Naive thymus-derived CD4-positive, alpha-beta T cell (primary cell): ENCODE measurements around the gene ARHGDIA. TPM values are rescaled to one million over a fixed set of nuclear protein-coding genes. Genes with fewer than 3 reads are reported as not detected.

Source experiments
- ATAC-seq: fragments of 150-1000 bp; cut with Tn5 transposase; 2 replicates; pipeline ENCODE4 v1.10.0; 2021; ENCODE audit warnings: mild to moderate bottlenecking, moderate library complexity
- CTCF ChIA-PET: fragments of 350-600 bp; sonication (Branson Sonifier 250); formaldehyde crosslinking; loops from one replicate; lab custom pipeline; 2021; ENCODE audit warnings: antibody characterized with exemption; lab: Charles Lee
- POLR2A ChIA-PET: fragments of 350-600 bp; sonication (Branson Sonifier 250); formaldehyde crosslinking; loops from one replicate; lab custom pipeline; 2021; ENCODE audit warnings: antibody characterized with exemption, inconsistent platforms; lab: Charles Lee
- DNase-seq, 9 donors: peaks; one replicate each; pipeline versions ENCODE4 v3.0.0 to v3.0.0-alpha.2; 2020 to 2022; ENCODE audit warnings: mixed read lengths in 1 of 9
- H3K27ac ChIP-seq: one replicate; pipeline ENCODE4 v1.7.0; 2013; ENCODE audit warnings: mild to moderate bottlenecking, low read depth, low read length, moderate library complexity
- H3K27me3 ChIP-seq, 2 donors: one replicate each; pipeline ENCODE4 v1.7.0; 2013; ENCODE audit warnings: low read length in 2 of 2, mild to moderate bottlenecking in 2 of 2, moderate library complexity in 2 of 2; ENCODE audit not compliant: control insufficient read depth in 2 of 2, insufficient read depth in 2 of 2
- H3K36me3 ChIP-seq, 3 experiments: 1 replicate in 2 of 3; 2 replicates in 1 of 3; pipeline ENCODE4 v1.7.0; 2013; ENCODE audit warnings: low read length in 3 of 3, mild to moderate bottlenecking in 3 of 3, moderate library complexity in 1 of 3; ENCODE audit not compliant: insufficient read depth in 3 of 3, control insufficient read depth in 2 of 3
- H3K4me1 ChIP-seq, 2 donors: one replicate each; pipeline ENCODE4 v1.7.0; 2013; ENCODE audit warnings: low read length in 2 of 2, mild to moderate bottlenecking in 2 of 2, moderate library complexity in 1 of 2; ENCODE audit not compliant: control insufficient read depth in 2 of 2, insufficient read depth in 2 of 2
- H3K4me3 ChIP-seq: 2 replicates; pipeline ENCODE4 v1.7.0; 2013; ENCODE audit warnings: mild to moderate bottlenecking, low read length
- H3K9me3 ChIP-seq, 3 experiments: 1 replicate in 2 of 3; 2 replicates in 1 of 3; pipeline ENCODE4 v1.7.0; 2013; ENCODE audit warnings: low read length in 3 of 3; ENCODE audit not compliant: control insufficient read depth in 2 of 3
- H3K27ac Mint-ChIP-seq, 9 donors: one replicate each; pipeline ENCODE4 v1.8.0; 2020 to 2022; ENCODE audit warnings: mixed read lengths in 9 of 9, mild to moderate bottlenecking in 8 of 9, moderate library complexity in 5 of 9, inconsistent platforms in 2 of 9
- H3K27me3 Mint-ChIP-seq, 5 donors: one replicate each; pipeline ENCODE4 v1.8.0; 2021 to 2022; ENCODE audit warnings: mixed read lengths in 5 of 5, mild to moderate bottlenecking in 1 of 5
- H3K36me3 Mint-ChIP-seq, 5 donors: one replicate each; pipeline ENCODE4 v1.8.0; 2020 to 2022; ENCODE audit warnings: mixed read lengths in 5 of 5, mild to moderate bottlenecking in 3 of 5, inconsistent platforms in 1 of 5
- H3K4me1 Mint-ChIP-seq, 7 donors: one replicate each; pipeline ENCODE4 v1.8.0; 2020 to 2022; ENCODE audit warnings: mixed read lengths in 7 of 7, mild to moderate bottlenecking in 3 of 7, inconsistent platforms in 1 of 7
- H3K4me3 Mint-ChIP-seq, 10 donors: one replicate each; pipeline ENCODE4 v1.8.0; 2020 to 2022; ENCODE audit warnings: mild to moderate bottlenecking in 10 of 10, mixed read lengths in 10 of 10, moderate library complexity in 6 of 10, inconsistent platforms in 2 of 10
- H3K9me3 Mint-ChIP-seq, 11 donors: one replicate each; pipeline ENCODE4 v1.8.0; 2020 to 2022; ENCODE audit warnings: mixed read lengths in 11 of 11, mild to moderate bottlenecking in 4 of 11, inconsistent platforms in 1 of 11, moderate library complexity in 1 of 11
- intact Hi-C, 2 donors: fragments of 100-400 bp; cut with micrococcal nuclease; formaldehyde crosslinking; loops; one replicate each; pipeline ENCODE4 v1.15.1; 2023
- polyA plus RNA-seq, 2 donors: library from polyadenylated mRNA; unstranded; fragments of 300-500 nt; fragmentation: Illumina TruSeq; gene quantifications; one replicate each; pipeline ENCODE4 v1.2.3, GENCODE V29; 2021
- total RNA-seq, 6 experiments: library from RNA in 5 of 6; stranded (reverse) in 5 of 6; gene quantifications; 1 replicate in 5 of 6; 2 replicates in 1 of 6; pipeline ENCODE4 v1.2.3 and lab custom pipeline; 2021 to 2026

ARHGDIA gene
- total and polyA plus RNA-seq, 7 experiments from 2014 or later, result 66.5 to 671 (median 339) TPM

DNA sequence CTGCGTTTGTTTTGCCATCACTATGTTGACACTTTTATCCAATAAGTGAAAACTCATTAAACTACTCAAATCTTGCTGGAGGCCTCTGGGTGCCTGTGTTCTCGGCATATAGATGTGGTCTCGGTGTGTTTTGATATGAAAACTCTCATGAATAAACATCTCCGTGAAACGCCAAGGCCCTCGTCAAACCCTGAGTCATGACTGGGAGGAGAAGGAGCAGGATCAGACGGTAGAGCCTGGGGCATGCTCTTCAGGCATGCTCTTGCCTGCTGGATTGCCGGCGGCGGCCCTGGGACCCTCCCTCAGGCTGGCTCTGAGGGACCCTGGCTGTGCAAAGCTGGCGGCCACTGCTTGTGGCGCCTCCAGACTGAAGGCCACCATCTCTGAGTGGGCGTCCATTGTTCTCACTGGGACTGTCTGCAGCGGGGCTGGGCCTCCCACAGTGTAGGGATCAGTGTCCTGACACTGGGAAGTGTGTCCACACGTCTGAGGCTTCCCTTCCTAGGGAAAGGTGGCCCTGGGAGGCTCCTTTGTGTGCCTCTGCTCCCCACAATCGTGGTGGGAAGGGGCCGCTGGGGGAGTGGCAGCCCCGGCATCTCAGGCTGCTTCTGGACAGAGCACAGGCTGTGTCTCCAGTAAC, 29.2 kb upstream of the ARHGDIA start:
- intact Hi-C loops, result no loop called here
- no peak for ATAC-seq
- DNase-seq, result no peak
- POLR2A ChIA-PET, result no interaction called here
- no peak overlapping the region for H3K27ac ChIP-seq
- CTCF ChIA-PET, result no interaction called here
- Mint-ChIP-seq H3K36me3 (peaks cover 5 to 28% (median 17%) of the 10 kb centered on the region in 5 donors), H3K4me1 (peaks cover 0 to 10% (median 8%) of the 10 kb centered on the region in 7 donors), H3K27ac (peak overlapping the region in 1 of 9 donors; percentile 54), H3K4me3 (peak overlapping the region in 3 of 10 donors; percentile 47 to 70 (median 55)), H3K9me3 (no peaks in the 10 kb centered on the region), H3K27me3 (peaks cover 8 to 18% (median 8%) of the 10 kb centered on the region in 5 donors)
- H3K27me3 ChIP-seq, result peaks cover 0 to 4% of the 10 kb centered on the region in 2 donors
- no peak overlapping the region for H3K4me3 ChIP-seq
- H3K4me1 ChIP-seq, result no peaks in the 10 kb centered on the region
- H3K9me3 ChIP-seq, result no peaks in the 10 kb centered on the region
- H3K36me3 ChIP-seq, result peaks cover 0 to 58% (median 12%) of the 10 kb centered on the region in 3 experiments

DNA sequence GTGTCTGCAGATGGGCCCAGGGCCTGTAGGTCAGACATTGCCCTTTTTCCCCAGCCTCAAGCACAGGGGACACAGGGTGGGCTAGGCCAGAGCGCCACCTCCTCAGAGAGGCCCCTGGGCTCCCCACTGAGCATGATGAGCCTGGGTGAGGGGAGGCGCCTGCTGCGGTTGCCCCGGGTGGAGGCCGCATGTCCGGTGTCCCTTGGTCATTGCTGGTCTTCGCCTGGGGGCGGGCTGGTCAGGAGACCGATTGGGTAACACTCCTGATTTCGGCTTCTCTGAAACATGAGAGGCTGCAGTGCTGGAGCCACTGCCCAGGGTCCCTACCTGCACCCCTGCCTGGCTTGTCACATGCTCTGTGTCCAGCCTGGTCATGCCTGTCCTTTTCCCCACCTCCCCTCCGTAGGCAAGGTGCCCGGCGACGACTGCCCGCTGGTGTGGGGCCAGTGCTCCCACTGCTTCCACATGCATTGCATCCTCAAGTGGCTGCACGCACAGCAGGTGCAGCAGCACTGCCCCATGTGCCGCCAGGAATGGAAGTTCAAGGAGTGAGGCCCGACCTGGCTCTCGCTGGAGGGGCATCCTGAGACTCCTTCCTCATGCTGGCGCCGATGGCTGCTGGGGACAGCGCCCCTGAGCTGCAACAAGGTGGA, 28.5 kb upstream of the ARHGDIA start:
- Histone ChIP-seq H3K27ac (no peak overlapping the region), H3K4me3 (no peak overlapping the region), H3K4me1 (no peaks in the 10 kb centered on the region), H3K36me3 (peaks cover 0 to 54% (median 14%) of the 10 kb centered on the region in 3 experiments), H3K27me3 (peaks cover 0 to 4% of the 10 kb centered on the region in 2 donors), H3K9me3 (no peaks in the 10 kb centered on the region)
- no peaks in the 10 kb centered on the region for H3K9me3 Mint-ChIP-seq
- peaks cover 5 to 31% (median 17%) of the 10 kb centered on the region in 5 donors for H3K36me3 Mint-ChIP-seq
- no peak for DNase-seq
- no peak for ATAC-seq
- POLR2A ChIA-PET, result no interaction called here
- no peak overlapping the region for H3K4me3 Mint-ChIP-seq
- no peak overlapping the region for H3K27ac Mint-ChIP-seq
- H3K27me3 Mint-ChIP-seq, result peaks cover 8 to 18% (median 8%) of the 10 kb centered on the region in 5 donors
- peaks cover 0 to 10% (median 8%) of the 10 kb centered on the region in 7 donors for H3K4me1 Mint-ChIP-seq
- CTCF ChIA-PET, result no interaction called here
- intact Hi-C loops, result no loop called here

DNA sequence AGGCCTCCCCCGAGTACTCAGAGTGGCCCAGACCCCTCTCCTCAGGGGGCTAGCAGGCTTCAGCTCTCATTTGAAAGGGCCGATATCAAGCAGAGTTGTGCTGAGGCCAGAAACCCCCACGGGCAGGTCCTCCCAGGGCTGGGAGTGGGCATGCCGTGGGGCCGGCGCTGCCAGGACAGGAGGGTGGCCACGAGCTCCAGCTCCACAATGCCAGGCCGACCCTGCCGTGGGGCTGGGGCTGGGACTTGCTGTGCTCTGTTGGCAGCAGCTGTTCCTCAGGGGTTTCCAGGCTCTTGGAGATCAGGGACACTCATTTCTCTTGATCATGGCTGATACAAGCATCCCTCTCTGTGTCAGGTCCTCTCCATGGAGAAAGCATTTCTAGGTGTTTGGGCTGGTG, 27.7 kb upstream of the ARHGDIA start:
- Histone ChIP-seq H3K27ac (no peak overlapping the region), H3K27me3 (peaks cover 0 to 4% of the 10 kb centered on the region in 2 donors), H3K4me1 (no peaks in the 10 kb centered on the region), H3K4me3 (no peak overlapping the region), H3K36me3 (peaks cover 0 to 49% (median 14%) of the 10 kb centered on the region in 3 experiments), H3K9me3 (no peaks in the 10 kb centered on the region)
- no peaks in the 10 kb centered on the region for H3K9me3 Mint-ChIP-seq
- peaks cover 0 to 10% (median 8%) of the 10 kb centered on the region in 7 donors for H3K4me1 Mint-ChIP-seq
- ATAC-seq, result no peak
- ChIA-PET POLR2A (no interaction called here), CTCF (no interaction called here)
- intact Hi-C loops, result no loop called here
- peaks cover 8 to 18% (median 8%) of the 10 kb centered on the region in 5 donors for H3K27me3 Mint-ChIP-seq
- no peak overlapping the region for H3K4me3 Mint-ChIP-seq
- H3K27ac Mint-ChIP-seq, result no peak overlapping the region
- no peak for DNase-seq
- H3K36me3 Mint-ChIP-seq, result peaks cover 5 to 31% (median 17%) of the 10 kb centered on the region in 5 donors

DNA sequence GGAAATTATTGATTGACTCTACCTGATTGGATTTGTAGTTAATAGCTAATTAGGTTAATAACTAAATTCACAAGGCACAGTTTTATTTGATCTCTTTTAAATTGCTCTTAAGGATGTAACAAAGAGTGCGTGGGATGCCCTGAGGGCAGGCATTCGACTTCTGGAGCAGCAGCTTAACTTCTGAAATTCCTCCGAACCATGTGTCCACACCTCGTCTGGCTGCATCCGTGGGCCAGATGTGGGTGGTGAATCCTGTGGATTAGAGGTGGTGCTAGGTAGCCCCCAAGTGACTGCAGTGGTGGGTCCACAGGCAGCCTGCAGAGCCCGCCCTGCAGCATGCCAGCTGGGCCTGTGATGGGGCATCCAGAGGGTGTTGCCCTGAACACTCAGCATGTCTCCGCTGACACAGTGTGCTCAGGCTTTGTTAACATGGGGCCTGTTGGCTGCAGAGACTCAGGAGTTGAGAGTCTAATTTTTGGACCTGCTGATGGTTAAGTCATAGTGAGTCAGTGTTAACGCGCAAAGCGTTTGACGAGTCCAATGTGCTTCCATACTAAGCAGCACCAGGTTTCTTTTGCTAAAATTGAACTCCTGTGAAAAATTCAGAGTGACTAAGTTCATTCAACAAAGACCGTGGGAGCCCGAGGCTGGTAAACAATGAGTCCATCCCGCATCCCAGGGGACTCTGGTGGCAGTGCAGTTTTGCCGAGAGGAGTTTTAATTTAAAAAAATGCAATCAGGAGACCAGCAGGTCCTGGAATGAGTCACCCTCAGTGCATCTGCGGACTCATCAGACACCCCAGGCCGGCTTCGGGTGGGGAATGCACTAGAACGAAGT, 27.1 kb upstream of the ARHGDIA start:
- peaks cover 0 to 49% (median 14%) of the 10 kb centered on the region in 3 experiments for H3K36me3 ChIP-seq
- H3K27ac ChIP-seq, result no peak overlapping the region
- ATAC-seq (no peak), DNase-seq (no peak)
- Mint-ChIP-seq H3K36me3 (peaks cover 5 to 31% (median 17%) of the 10 kb centered on the region in 5 donors), H3K9me3 (no peaks in the 10 kb centered on the region), H3K27me3 (peaks cover 8 to 18% (median 8%) of the 10 kb centered on the region in 5 donors), H3K4me1 (peaks cover 0 to 10% (median 8%) of the 10 kb centered on the region in 7 donors), H3K4me3 (peak overlapping the region in 1 of 10 donors; percentile 25), H3K27ac (no peak overlapping the region)
- peaks cover 0 to 4% of the 10 kb centered on the region in 2 donors for H3K27me3 ChIP-seq
- H3K4me3 ChIP-seq, result no peak overlapping the region
- intact Hi-C loops, result no loop called here
- H3K4me1 ChIP-seq, result no peaks in the 10 kb centered on the region
- ChIA-PET POLR2A (no interaction called here), CTCF (no interaction called here)
- H3K9me3 ChIP-seq, result no peaks in the 10 kb centered on the region

DNA sequence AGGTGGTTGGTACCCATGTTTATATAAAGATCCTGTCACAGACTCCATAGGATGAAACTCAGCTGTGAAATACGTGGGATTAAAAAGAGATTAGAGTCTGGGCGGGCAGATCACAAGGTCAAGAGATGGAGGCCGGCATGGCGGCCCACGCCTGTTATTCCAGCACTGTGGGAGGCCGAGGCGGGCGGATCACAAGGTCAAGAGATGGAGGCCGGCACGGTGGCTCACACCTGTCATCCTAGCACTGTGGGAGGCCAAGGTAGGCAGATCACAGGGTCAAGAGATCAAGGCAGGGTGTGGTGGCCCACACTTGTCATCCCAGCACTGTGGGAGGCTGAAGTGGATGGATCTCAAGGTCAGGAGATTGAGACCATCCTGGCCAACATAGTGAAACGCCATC, 24.3 kb upstream of the ARHGDIA start:
- H3K27me3 Mint-ChIP-seq, result peaks cover 0 to 7% (median 0%) of the 10 kb centered on the region in 5 donors
- DNase-seq, result no peak
- peaks cover 0 to 12% (median 7%) of the 10 kb centered on the region in 7 donors for H3K4me1 Mint-ChIP-seq
- ChIA-PET CTCF (no interaction called here), POLR2A (interaction anchor here (1.2 kb wide), 1 partner anchor 29 kb away, joined by 3 read pairs; no protein-coding TSS in a partner anchor)
- Histone ChIP-seq H3K27me3 (no peaks in the 10 kb centered on the region), H3K4me3 (no peak overlapping the region), H3K9me3 (no peaks in the 10 kb centered on the region), H3K27ac (no peak overlapping the region), H3K4me1 (peaks cover 9 to 12% of the 10 kb centered on the region in 2 donors), H3K36me3 (peaks cover 0 to 47% (median 14%) of the 10 kb centered on the region in 3 experiments)
- intact Hi-C loops, result no loop called here
- H3K27ac Mint-ChIP-seq, result no peak overlapping the region
- H3K9me3 Mint-ChIP-seq, result no peaks in the 10 kb centered on the region
- no peak overlapping the region for H3K4me3 Mint-ChIP-seq
- no peak for ATAC-seq
- peaks cover 5 to 26% (median 14%) of the 10 kb centered on the region in 5 donors for H3K36me3 Mint-ChIP-seq

DNA sequence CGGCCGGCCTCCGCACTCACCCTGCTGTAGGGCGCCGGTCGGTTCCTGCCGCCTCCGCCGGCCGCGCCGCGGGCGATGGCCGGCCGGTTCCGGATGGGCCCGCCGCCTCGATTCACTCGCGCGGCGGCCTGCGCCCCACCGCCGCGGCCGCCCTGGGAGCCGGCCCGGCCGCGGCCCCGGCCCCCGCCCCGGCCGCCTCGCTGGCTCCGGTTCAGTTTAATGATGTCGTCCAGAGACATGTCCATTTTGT, 20.1 kb upstream of the ARHGDIA start:
- peak; percentile 11 for ATAC-seq
- H3K36me3 Mint-ChIP-seq, result peaks cover 9 to 26% (median 14%) of the 10 kb centered on the region in 5 donors

More for the DNA sequence above, 20.1 kb upstream of the ARHGDIA start:
- Histone ChIP-seq H3K27ac (peak overlapping the region; percentile 82), H3K4me1 (peaks cover 16 to 20% of the 10 kb centered on the region in 2 donors), H3K27me3 (no peaks in the 10 kb centered on the region), H3K9me3 (no peaks in the 10 kb centered on the region), H3K4me3 (peak overlapping the region; percentile 79), H3K36me3 (peaks cover 11 to 51% (median 24%) of the 10 kb centered on the region in 3 experiments)
- Mint-ChIP-seq H3K9me3 (peaks cover 0 to 1% (median 0%) of the 10 kb centered on the region in 11 donors), H3K27ac (peak overlapping the region; percentile 84 to 99 (median 97)), H3K27me3 (no peaks in the 10 kb centered on the region), H3K4me1 (peaks cover 0 to 32% (median 18%) of the 10 kb centered on the region in 7 donors), H3K4me3 (peak overlapping the region; percentile 87 to 98 (median 94))
- intact Hi-C loops, result loop anchor here (1.0 to 5.0 kb wide), 8 partner anchors 20 to 131 kb away; partner anchors contain the start of genes ARHGDIA (in 2 of the 2), PCYT2 (in 2 of the 2), CENPX (in 1 of the 2) and MAFG (in 1 of the 2)
- ChIA-PET CTCF (no interaction called here), POLR2A (interaction anchor here (0.7 to 5.2 kb wide), 8 partner anchors 13 to 367 kb away, joined by 3 to 26 read pairs (median 4); partner anchors contain the start of genes ARL16, HGS and SIRT7)
- DNase-seq, result peak in 1 of 9 donors; percentile 38
